KBM-7 (cell line): ENCODE results near the gene SOX18.

Source experiments
- DNase-seq: peaks from one replicate; pipeline ENCODE4 v3.0.0-alpha.2; 2015
- in situ Hi-C: fragments of 300-500 bp; cut with MboI; formaldehyde crosslinking; loops from 2 replicates; pipeline ENCODE4 v1.14.3; 2020; ENCODE audit warnings: low sequenced_read_pairs, low pct_unique_long_range_greater_than_20kb, mixed read lengths

SOX18 gene

GRCh38 chr20:64042054-64042781 lies 7.2 kb downstream of the SOX18 start:
- DNase-seq = peak; percentile 48
- in situ Hi-C loops = no loop called here

DNA sequence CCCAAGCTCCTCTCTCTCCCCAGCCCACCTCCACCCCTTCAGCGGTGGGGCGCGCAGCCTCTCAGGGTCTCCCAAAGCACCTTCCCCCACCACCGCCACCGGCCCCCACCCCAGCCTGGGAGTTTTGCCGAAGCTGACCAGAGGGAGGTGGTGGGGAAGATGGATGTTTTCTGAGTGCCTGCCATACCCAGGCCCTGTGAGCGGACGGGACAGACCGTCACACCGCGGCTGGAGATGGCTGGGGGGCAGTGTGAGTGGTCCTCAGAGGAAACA lies 7.7 kb downstream of the SOX18 start:
- DNase-seq = no peak
- in situ Hi-C loops = no loop called here

DNA sequence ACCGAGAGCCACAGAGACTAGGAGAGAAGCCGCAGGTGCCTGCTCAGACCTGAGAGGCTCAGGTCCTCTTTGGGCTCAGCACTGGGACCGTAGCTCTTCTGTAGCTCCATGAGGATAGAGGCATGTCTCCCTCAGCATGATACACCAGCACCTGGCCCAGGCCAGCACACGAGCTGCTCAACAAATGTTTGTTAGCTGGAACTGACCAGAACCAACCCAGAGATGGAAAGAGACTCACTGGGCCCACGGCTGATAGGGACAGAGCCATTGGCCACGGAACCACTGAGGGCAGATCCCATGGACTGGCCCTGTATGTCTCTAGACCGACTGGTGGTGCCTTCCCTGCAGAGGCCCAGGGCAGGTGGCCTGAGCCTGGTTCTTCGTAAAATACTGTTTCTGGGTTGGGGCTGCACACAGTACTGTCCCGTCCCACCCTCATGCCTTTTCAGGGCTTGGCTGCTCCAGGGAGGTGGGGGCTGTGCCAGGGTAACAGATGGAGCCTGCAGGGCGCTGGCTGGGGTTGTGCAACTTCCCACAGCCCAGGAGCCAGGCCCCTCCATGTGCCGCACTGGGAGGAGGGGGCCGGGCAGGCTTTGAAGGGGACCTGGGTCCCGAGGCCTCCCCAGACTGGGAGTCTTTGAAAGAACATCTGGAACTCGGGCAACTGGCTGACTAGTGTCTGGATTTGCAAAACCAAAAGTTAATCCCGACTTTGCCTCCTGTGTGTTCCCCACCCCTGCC lies 8.2 kb downstream of the SOX18 start:
- DNase-seq = peak; percentile 66
- in situ Hi-C loops = no loop called here

- in situ Hi-C loops = no loop called here
- no peak for DNase-seq
Measured at GRCh38 chr20:64040231-64041039, 9.0 kb downstream of the SOX18 start.

- in situ Hi-C loops = no loop called here
Measured at GRCh38 chr20:64039293-64040160, 9.9 kb downstream of the SOX18 start.

GRCh38 chr20:64038565-64039292 lies 10.7 kb downstream of the SOX18 start:
- in situ Hi-C loops = no loop called here
- peak; percentile 76 for DNase-seq

More at GRCh38 chr20:64039293-64040160, 9.9 kb downstream of the SOX18 start:
- DNase-seq = no peak

- DNase-seq = no peak
- in situ Hi-C loops = no loop called here
Measured at GRCh38 chr20:64038224-64038564, 11.2 kb downstream of the SOX18 start.

- DNase-seq = no peak
- in situ Hi-C loops = no loop called here
Measured at GRCh38 chr20:64037498-64038213, 11.8 kb downstream of the SOX18 start.

DNA sequence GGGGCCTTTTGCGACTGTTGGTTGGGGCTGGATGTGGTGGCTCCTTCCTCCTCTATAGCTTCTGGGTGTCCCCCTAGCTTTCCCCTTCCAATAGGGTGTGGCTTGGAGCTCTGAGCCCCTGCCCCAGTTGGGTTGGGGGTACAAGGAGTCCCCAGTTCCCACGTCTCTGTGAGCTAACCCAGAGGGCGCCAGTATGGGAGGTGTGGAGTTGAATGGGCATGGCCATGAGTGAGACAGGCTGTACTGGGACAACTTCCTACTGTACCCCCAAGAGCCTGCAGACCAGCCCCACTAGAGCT lies 12.3 kb downstream of the SOX18 start:
- DNase-seq = no peak
- in situ Hi-C loops = no loop called here

DNA sequence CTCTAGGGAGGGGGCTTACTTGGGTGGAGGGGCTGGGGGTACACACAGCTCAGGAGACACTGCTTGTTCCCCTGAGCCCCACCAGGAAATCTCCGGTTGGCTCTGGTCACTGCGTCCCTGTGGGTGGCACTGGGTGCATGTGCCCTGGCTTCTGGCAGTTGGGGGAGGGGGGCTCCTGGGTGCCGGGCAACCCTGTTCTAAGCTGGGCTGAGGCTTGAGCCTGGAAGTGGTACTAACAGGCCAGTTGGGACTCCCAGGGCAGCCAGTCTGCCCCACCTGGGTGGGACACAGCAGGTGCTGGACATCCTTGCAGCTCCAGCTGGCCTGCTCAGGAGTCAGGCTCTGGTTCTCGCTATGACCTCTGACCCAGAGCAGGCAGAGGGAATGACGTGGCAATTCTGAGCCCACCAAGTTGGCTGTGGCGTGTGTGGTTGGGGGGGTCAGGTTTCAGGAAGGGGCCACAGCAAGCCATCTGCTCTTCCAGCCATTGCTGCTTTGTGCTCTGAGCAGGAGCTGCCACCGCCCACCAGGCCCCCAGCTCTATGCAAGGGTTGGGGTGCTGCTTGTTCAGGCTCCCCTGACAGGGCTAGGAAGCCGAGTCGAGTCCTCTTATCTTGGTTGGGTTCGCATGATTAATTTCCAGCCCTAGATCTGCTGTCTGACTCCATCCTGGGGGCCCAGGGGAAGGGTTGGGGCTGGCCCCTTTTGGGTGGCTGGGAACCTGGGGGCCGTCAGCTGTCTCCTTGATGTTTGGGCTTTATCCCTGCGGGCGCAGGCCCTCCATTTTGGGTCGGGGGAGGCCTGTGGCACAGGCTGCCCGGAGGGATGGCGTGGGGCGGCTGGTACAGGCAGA lies 12.9 kb downstream of the SOX18 start:
- in situ Hi-C loops = no loop called here
- DNase-seq = peak; percentile 31

- in situ Hi-C loops = no loop called here
Measured at GRCh38 chr20:64035933-64036345, 13.5 kb downstream of the SOX18 start, which contains the start of gene C20orf204. TSS of gene C20orf204 (plus strand) at chr20:64036182. CDS start at chr20:64036324, 142 bp downstream.

GRCh38 chr20:64035066-64035932 lies 14.1 kb downstream of the SOX18 start:
- DNase-seq = no peak
- in situ Hi-C loops = no loop called here

More at GRCh38 chr20:64035933-64036345, 13.5 kb downstream of the SOX18 start, which contains the start of gene C20orf204:
- no peak for DNase-seq

- in situ Hi-C loops = no loop called here
- DNase-seq = no peak
Measured at GRCh38 chr20:64033981-64034493, 15.4 kb downstream of the SOX18 start.

DNA sequence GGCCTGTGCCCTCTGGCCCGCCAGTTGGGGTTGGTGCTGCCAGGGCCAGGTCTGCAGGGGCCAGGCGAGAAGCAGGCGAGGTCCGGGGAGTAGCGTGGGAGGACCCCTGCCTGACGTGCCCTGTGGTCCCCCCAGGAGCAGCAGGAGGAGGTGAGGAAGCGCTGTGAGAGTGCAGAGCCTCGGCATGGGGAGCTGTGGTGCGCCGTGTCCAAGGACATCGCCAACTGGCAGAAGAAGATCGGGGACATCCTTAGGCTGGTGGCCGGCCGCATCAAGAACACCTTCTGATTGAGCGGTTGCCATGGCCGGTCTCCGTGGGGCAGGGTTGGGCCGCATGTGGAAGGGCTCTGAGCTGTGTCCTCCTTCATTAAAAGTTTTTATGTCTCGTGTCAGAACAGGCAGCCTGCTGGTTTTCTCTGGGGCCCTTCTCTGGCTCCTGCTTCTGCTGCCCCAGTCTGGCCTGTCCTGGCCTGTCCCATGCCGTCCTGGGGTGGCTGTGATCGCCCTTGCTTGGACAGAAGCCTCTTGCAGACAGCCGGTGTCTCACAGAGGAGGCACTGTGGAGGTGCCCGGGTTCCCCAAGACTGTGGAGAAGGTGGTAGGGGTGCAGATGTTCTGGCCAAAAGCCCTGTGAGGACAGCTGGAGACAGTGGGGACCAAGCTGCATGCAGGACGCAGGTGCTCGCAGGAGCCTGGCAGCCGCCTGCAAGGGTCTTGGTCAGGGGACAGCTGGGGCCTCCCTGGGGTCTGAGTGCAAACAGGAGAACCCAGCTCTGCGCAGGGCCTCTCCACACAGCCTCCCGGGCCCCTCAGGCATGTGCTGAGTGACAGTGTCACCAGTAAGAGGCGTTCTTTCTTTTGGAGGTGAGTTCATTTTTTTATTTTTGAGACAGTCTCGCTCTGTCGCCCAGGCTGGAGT lies 16.5 kb downstream of the SOX18 start:
- in situ Hi-C loops = no loop called here
- no peak for DNase-seq

GRCh38 chr20:64031822-64032314 lies 17.6 kb downstream of the SOX18 start:
- no peak for DNase-seq
- in situ Hi-C loops = no loop called here
